Keratinocyte (primary cell): ENCODE results near the gene ARTN. TPM values are rescaled to one million over a fixed set of nuclear protein-coding genes. Genes with fewer than 3 reads are reported as not detected.

Experiments
- DNase-seq: peaks from one replicate; pipeline ENCODE4 v3.0.0-alpha.2; 2011; ENCODE audit warnings: low read depth, missing footprints, low spot score
- FAIRE-seq: peaks from 2 replicates; lab custom pipeline; 2011; peaks lifted over from hg19 to GRCh38; lab: Jason Lieb, UNC
- H2AFZ ChIP-seq: 2 replicates; pipeline ENCODE4 v1.6.0; 2012; ENCODE audit warnings: low read length, control low read depth, inconsistent platforms; ENCODE audit not compliant: control insufficient read depth
- H3K27ac ChIP-seq: 2 replicates; pipeline ENCODE4 v1.5.1; 2011; ENCODE audit warnings: low read length; ENCODE audit not compliant: control insufficient read depth, insufficient read depth
- H3K27me3 ChIP-seq: 3 replicates; pipeline ENCODE4 v1.6.0; 2011; ENCODE audit warnings: low read length; ENCODE audit not compliant: control insufficient read depth, insufficient read depth; ENCODE audit errors: extremely low read depth
- H3K36me3 ChIP-seq, 2 experiments: 2 replicates in 1 of 2; 3 replicates in 1 of 2; pipeline ENCODE4 v1.5.1; 2011; ENCODE audit warnings: low read length in 2 of 2, mild to moderate bottlenecking in 1 of 2; ENCODE audit not compliant: control insufficient read depth in 2 of 2, insufficient read depth in 2 of 2; ENCODE audit errors: extremely low read depth in 1 of 2
- H3K4me1 ChIP-seq: 3 replicates; pipeline ENCODE4 v1.5.1; 2011; ENCODE audit warnings: low read length; ENCODE audit not compliant: control insufficient read depth, insufficient read depth; ENCODE audit errors: extremely low read depth
- H3K4me2 ChIP-seq: 3 replicates; pipeline ENCODE4 v1.6.0; 2011; ENCODE audit warnings: low read depth, low read length; ENCODE audit not compliant: control insufficient read depth, insufficient read depth; ENCODE audit errors: extremely low read depth
- H3K4me3 ChIP-seq, 3 experiments: fragments of 200-600 bp in 1 of 3; sonication (generic) in 1 of 3; 2 replicates in 2 of 3; 3 replicates in 1 of 3; pipeline ENCODE4 v1.5.1; 2011 to 2016; ENCODE audit warnings: low read length in 3 of 3, mild to moderate bottlenecking in 3 of 3, control low read depth in 2 of 3, inconsistent platforms in 1 of 3, low read depth in 1 of 3, mixed read lengths in 1 of 3, mixed run types in 1 of 3, moderate library complexity in 1 of 3; ENCODE audit not compliant: control insufficient read depth in 2 of 3, insufficient read depth in 2 of 3; ENCODE audit errors: extremely low read depth in 1 of 3
- H3K79me2 ChIP-seq: 2 replicates; pipeline ENCODE4 v1.6.0; 2012; ENCODE audit warnings: low read length; ENCODE audit not compliant: control insufficient read depth, insufficient read depth
- H3K9ac ChIP-seq: 3 replicates; pipeline ENCODE4 v1.6.0; 2011; ENCODE audit warnings: low read length; ENCODE audit not compliant: control insufficient read depth, insufficient read depth; ENCODE audit errors: extremely low read depth
- H3K9me1 ChIP-seq: 3 replicates; pipeline ENCODE4 v1.6.0; 2011; ENCODE audit warnings: low read length; ENCODE audit not compliant: control insufficient read depth, insufficient read depth; ENCODE audit errors: extremely low read depth
- H3K9me3 ChIP-seq: 2 replicates; pipeline ENCODE4 v1.5.1; 2012; ENCODE audit warnings: low read depth, low read length; ENCODE audit not compliant: control insufficient read depth
- H4K20me1 ChIP-seq: 3 replicates; pipeline ENCODE4 v1.6.0; 2011; ENCODE audit warnings: low read length; ENCODE audit not compliant: control insufficient read depth, insufficient read depth; ENCODE audit errors: extremely low read depth
- EZH2 ChIP-seq: IDR thresholded peaks from one replicate; pipeline ENCODE4 v1.6.1; 2012; ENCODE audit warnings: inconsistent platforms, mild to moderate bottlenecking, low read length, moderate library complexity
- dilution Hi-C: fragments of 300-500 bp; cut with MboI; formaldehyde crosslinking; loops from one replicate; pipeline ENCODE4 v1.7.0; 2020; ENCODE audit warnings: low sequenced_read_pairs; ENCODE audit not compliant: extremely low pct_ligation_motif_present
- polyA plus RNA-seq, 5 experiments: library from polyadenylated mRNA; depleted of rRNA in 3 of 5; stranded (reverse) in 3 of 5; stranded (forward) in 1 of 5; unstranded in 1 of 5; fragments of >200 nt; gene quantifications; 1 replicate in 1 of 5; 2 replicates in 3 of 5; 3 replicates in 1 of 5; pipeline versions ENCODE4 v1.2.1 to v1.2.3, GENCODE V29; 2011 to 2012; ENCODE audit warnings: missing spikeins in 2 of 5, low read depth in 1 of 5, low replicate concordance in 1 of 5
- TF ChIP-seq, protein P1 (sequence below), 3 experiments: IDR thresholded peaks in 1 of 3; conservative IDR thresholded peaks in 1 of 3; optimal IDR thresholded peaks in 1 of 3; 2 replicates in 2 of 3; 3 replicates in 1 of 3; pipeline versions ENCODE3 to v1.5.1; 2011; ENCODE audit warnings: low read length in 3 of 3, mild to moderate bottlenecking in 3 of 3, moderate library complexity in 2 of 3, control low read depth in 1 of 3, inconsistent platforms in 1 of 3; ENCODE audit not compliant: insufficient read depth in 2 of 3; ENCODE audit errors: extremely low read depth in 1 of 3

ARTN gene
- polyA plus RNA-seq, 1 donor (not counting 4 experiments of a cell fraction or from before 2014, with no cell fraction given): 27.2 TPM

DNA sequence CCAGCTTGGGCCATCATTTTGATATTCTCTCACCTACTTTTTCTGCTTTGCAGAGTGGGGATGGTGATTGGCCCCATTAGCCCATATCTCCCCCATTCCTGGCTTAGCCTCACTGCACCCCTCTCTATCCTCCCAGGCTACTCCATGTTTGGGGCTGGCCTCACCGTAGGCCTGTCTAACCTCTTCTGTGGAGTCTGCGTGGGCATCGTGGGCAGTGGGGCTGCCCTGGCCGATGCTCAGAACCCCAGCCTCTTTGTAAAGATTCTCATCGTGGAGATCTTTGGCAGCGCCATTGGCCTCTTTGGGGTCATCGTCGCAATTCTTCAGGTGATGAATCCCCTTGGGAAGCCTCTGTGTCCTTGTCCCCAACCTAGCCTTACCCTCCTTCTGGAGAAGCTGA is 43.3 kb downstream of the ARTN start:
- dilution Hi-C loops: no loop called here
- H2AFZ ChIP-seq: no peak overlapping the region
- H3K27me3 ChIP-seq: no peaks in the 10 kb centered on the region
- H3K9ac ChIP-seq: no peak overlapping the region
- DNase-seq: no peak
- H3K27ac ChIP-seq: no peak overlapping the region
- H3K9me3 ChIP-seq: no peaks in the 10 kb centered on the region
- no peaks in the 10 kb centered on the region for H4K20me1 ChIP-seq
- no peak overlapping the region for H3K4me2 ChIP-seq
- no peaks in the 10 kb centered on the region for H3K9me1 ChIP-seq
- no peak for TF ChIP-seq EZH2
- TF ChIP-seq, protein P1, sequence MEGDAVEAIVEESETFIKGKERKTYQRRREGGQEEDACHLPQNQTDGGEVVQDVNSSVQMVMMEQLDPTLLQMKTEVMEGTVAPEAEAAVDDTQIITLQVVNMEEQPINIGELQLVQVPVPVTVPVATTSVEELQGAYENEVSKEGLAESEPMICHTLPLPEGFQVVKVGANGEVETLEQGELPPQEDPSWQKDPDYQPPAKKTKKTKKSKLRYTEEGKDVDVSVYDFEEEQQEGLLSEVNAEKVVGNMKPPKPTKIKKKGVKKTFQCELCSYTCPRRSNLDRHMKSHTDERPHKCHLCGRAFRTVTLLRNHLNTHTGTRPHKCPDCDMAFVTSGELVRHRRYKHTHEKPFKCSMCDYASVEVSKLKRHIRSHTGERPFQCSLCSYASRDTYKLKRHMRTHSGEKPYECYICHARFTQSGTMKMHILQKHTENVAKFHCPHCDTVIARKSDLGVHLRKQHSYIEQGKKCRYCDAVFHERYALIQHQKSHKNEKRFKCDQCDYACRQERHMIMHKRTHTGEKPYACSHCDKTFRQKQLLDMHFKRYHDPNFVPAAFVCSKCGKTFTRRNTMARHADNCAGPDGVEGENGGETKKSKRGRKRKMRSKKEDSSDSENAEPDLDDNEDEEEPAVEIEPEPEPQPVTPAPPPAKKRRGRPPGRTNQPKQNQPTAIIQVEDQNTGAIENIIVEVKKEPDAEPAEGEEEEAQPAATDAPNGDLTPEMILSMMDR (optimal IDR thresholded peaks at IDR 0.05 in 1 of 3, IDR thresholded peaks at IDR 0.05 in 1 of 3, conservative IDR thresholded peaks at IDR 0.05 in 1 of 3; ENCODE audit: extremely low read depth in 1 of 3, insufficient read depth in 2 of 3, low read length in 3 of 3): no peak
- no peak overlapping the region for H3K4me3 ChIP-seq
- H3K79me2 ChIP-seq: peaks cover 46% of the 10 kb centered on the region
- FAIRE-seq: no peak
- H3K4me1 ChIP-seq: peaks cover 46% of the 10 kb centered on the region
- H3K36me3 ChIP-seq: peaks cover 26 to 29% of the 10 kb centered on the region in 2 experiments

- DNase-seq: no peak
- no peaks in the 10 kb centered on the region for H3K9me1 ChIP-seq
- dilution Hi-C loops: no loop called here
- peaks cover 23% of the 10 kb centered on the region in 2 experiments for H3K36me3 ChIP-seq
- H4K20me1 ChIP-seq: no peaks in the 10 kb centered on the region
- TF ChIP-seq EZH2: no peak
- TF ChIP-seq, protein P1 (optimal IDR thresholded peaks at IDR 0.05 in 1 of 3, IDR thresholded peaks at IDR 0.05 in 1 of 3, conservative IDR thresholded peaks at IDR 0.05 in 1 of 3; ENCODE audit: extremely low read depth in 1 of 3, insufficient read depth in 2 of 3, low read length in 3 of 3): no peak
- H3K79me2 ChIP-seq: peaks cover 53% of the 10 kb centered on the region
- peaks cover 46% of the 10 kb centered on the region for H3K4me1 ChIP-seq
- H3K27ac ChIP-seq: no peak overlapping the region
- H3K4me2 ChIP-seq: peak overlapping the region; percentile 80
- H3K9ac ChIP-seq: no peak overlapping the region
- H3K9me3 ChIP-seq: no peaks in the 10 kb centered on the region
- H3K27me3 ChIP-seq: no peaks in the 10 kb centered on the region
- H3K4me3 ChIP-seq: no peak overlapping the region
- no peak for FAIRE-seq
- no peak overlapping the region for H2AFZ ChIP-seq
These were observed 44.0 kb downstream of the ARTN start for GRCh38 chr1:43977376-43978263.
